GM18520 (cell line): ENCODE measurements around the gene CEP164.
"Not testable (repeated sequence)": the region's sequence is repeated elsewhere in the genome, so short reads cannot be mapped to it uniquely, and the experiment has no call there.

ENCODE experiments used
- ATAC-seq: cut with Tn5 transposase; IDR thresholded peaks from one replicate; pipeline ENCODE4 v1.9.1; 2021; ENCODE audit not compliant: unreplicated experiment

CEP164 gene

GRCh38 chr11:117392001-117392690, 64.5 kb downstream of the CEP164 start:
- no peak for ATAC-seq

- ATAC-seq, result no peak
Measured at GRCh38 chr11:117392979-117393378, 65.3 kb downstream of the CEP164 start.

- no peak for ATAC-seq
Measured at GRCh38 chr11:117394221-117394925, 66.7 kb downstream of the CEP164 start.

GRCh38 chr11:117395476-117395875, 67.8 kb downstream of the CEP164 start:
- no peak for ATAC-seq

GRCh38 chr11:117396970-117397369, 69.3 kb downstream of the CEP164 start:
- no peak for ATAC-seq

- not testable (repeated sequence) for ATAC-seq
Measured at GRCh38 chr11:117398618-117399017, 71.0 kb downstream of the CEP164 start.

- ATAC-seq, result not testable (repeated sequence)
Measured at GRCh38 chr11:117399100-117399840, 71.6 kb downstream of the CEP164 start.

- not testable (repeated sequence) for ATAC-seq
Measured at GRCh38 chr11:117405898-117406297, 78.2 kb downstream of the CEP164 start.

- no peak for ATAC-seq
Measured at GRCh38 chr11:117407016-117407415, 79.4 kb downstream of the CEP164 start.

GRCh38 chr11:117408356-117408755, 80.7 kb downstream of the CEP164 start:
- no peak for ATAC-seq

GRCh38 chr11:117409511-117409910, 81.9 kb downstream of the CEP164 start:
- ATAC-seq, result no peak

- ATAC-seq, result no peak
Measured at GRCh38 chr11:117410238-117410637, 82.6 kb downstream of the CEP164 start.

GRCh38 chr11:117410861-117411710, 83.4 kb downstream of the CEP164 start:
- no peak for ATAC-seq

GRCh38 chr11:117411736-117412135, 84.1 kb downstream of the CEP164 start:
- ATAC-seq, result no peak

- no peak for ATAC-seq
Measured at GRCh38 chr11:117412176-117412575, 84.5 kb downstream of the CEP164 start.

- ATAC-seq, result no peak
Measured at GRCh38 chr11:117412653-117413275, 85.1 kb downstream of the CEP164 start.

GRCh38 chr11:117413616-117414015, 86.0 kb downstream of the CEP164 start:
- no peak for ATAC-seq

GRCh38 chr11:117414724-117415123, 87.1 kb downstream of the CEP164 start:
- no peak for ATAC-seq

- no peak for ATAC-seq
Measured at GRCh38 chr11:117415358-117415896, 87.8 kb downstream of the CEP164 start.

GRCh38 chr11:117417342-117417741, 89.7 kb downstream of the CEP164 start:
- ATAC-seq, result no peak
